VCaP (cell line): ENCODE results near the gene SCOC.
A peak's percentile ranks its signal among the peaks of the same experiment; 100 is the strongest.

ENCODE experiments used
- H3K27ac ChIP-seq: fragments of 450-650 bp; 2 replicates; pipeline ENCODE4 v1.5.1; 2017
- TF ChIP-seq, protein P1 (sequence below): fragments of 450-650 bp; conservative IDR thresholded peaks from 2 replicates; pipeline ENCODE4 v1.5.1; 2017; ENCODE audit warnings: mild to moderate bottlenecking, moderate library complexity

The SCOC gene

DNA sequence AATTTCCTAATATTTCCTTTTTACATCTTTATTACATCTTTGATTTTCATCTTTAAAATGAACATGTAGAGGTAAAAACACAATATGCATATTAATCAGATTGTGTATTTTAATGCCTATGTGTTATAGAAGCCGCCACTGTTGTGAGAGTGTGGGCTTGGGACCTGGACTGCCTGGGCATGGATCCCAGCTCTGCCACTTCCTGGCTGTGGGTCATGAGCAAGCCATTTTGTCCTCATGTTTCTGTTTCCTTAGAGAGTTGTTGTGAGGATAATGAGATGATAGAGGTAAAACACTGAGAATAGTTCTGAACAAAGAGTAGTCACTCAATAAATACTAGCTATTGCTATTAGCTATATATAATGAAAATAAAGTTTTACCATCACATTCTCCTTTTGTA is 38.4 kb upstream of the SCOC start:
- TF ChIP-seq, protein P1, sequence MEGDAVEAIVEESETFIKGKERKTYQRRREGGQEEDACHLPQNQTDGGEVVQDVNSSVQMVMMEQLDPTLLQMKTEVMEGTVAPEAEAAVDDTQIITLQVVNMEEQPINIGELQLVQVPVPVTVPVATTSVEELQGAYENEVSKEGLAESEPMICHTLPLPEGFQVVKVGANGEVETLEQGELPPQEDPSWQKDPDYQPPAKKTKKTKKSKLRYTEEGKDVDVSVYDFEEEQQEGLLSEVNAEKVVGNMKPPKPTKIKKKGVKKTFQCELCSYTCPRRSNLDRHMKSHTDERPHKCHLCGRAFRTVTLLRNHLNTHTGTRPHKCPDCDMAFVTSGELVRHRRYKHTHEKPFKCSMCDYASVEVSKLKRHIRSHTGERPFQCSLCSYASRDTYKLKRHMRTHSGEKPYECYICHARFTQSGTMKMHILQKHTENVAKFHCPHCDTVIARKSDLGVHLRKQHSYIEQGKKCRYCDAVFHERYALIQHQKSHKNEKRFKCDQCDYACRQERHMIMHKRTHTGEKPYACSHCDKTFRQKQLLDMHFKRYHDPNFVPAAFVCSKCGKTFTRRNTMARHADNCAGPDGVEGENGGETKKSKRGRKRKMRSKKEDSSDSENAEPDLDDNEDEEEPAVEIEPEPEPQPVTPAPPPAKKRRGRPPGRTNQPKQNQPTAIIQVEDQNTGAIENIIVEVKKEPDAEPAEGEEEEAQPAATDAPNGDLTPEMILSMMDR: no peak
- peak overlapping the region; percentile 79; the same call in 1 of the 2 replicates for H3K27ac ChIP-seq

DNA sequence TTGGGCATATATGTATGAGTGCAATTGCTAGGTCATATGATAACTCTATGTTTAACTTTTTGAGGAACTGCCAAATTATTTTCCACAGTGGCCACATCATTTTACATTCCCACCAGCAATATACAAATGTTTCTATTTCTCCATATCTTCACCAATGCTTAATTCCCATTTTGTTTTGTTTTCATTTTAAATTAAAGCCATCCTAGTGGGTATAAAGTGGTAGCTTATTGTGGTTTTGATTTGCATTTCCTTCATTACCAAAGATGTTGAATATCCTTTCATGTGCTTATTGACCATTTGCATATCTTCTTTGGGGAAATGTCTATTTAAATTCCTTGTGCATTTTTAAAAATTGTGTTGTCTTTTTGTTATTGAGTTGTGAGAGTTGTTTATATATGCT is 36.7 kb upstream of the SCOC start:
- H3K27ac ChIP-seq: no peak overlapping the region
- TF ChIP-seq, protein P1: no peak

DNA sequence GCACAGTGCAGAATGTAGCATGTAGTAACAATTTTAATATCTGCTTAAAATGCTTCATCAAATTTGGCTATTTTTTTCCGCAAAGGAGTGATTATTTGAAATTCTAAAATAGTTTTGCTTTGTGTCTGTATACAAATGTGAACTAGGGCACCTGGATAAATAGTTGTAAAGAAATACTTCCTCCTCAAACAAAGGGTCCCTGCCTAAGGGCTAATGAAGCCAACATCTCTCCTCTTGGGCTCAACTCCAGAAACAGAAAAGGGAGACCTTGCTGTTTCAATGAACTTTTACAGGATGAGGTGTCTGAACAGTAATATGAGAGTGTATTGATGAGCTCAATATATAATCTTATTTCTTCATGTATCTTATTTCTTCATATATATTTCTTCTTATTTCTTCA is 30.8 kb upstream of the SCOC start:
- TF ChIP-seq, protein P1: no peak
- H3K27ac ChIP-seq: peak overlapping the region; percentile 81

DNA sequence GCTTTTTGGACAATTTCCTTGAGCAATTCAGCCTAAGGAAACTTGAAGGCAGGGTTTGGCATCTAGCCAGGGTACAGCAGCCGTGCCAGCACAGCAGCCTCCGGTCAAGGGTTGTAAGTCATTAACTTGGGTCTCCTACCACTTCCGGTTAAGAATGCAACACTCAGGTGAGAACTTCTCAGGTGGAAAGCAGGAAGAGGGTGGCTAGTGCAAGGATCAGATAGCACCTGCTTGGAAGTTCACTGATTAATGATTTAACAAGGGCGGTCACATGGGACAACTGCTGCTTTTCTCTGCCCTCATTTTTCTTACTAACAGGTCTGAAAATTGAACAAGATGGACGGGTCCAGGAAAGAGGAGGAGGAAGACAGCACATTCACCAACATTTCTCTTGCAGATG is 30.1 kb upstream of the SCOC start:
- peak overlapping the region; percentile 81 for H3K27ac ChIP-seq
- TF ChIP-seq, protein P1: no peak

DNA sequence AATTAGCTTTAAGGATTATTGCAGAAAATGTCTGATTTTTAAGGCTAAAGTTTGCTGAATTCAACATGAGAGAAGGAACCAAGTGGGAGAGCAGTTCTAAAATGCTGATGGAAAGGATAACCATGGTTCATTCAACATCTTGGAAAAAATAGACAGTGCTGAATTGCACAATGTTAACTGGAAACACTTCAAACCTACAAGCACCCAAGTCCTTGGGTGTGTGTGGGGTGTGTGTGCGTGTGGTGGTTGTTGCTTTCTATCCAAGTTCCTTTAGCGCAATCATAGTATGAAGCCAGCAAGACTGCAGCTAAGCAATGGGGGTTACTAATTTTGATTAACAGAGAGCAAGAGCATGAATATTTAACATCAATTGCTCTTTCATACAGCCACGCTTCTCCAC is 29.3 kb upstream of the SCOC start:
- TF ChIP-seq, protein P1: no peak
- peak overlapping the region; percentile 81 for H3K27ac ChIP-seq

DNA sequence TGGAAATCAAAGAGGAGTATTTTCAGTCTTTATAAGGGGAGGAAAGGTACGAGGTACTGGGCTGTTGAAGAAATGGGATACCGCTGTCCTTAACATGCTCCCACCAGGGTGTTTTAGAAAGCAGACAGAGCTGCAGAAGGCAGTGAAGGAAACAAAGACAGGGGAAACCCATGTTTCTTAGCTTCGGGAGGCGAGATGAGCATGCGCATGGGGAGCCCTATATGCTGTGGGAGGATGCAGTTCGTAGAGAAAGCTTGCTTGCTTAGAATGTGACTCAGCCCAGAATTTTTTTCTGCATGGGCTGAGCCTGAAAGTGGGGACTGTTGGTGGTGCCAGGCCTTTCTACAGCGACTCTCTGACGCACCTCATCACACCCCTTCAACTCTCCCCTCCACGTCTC is 28.8 kb upstream of the SCOC start:
- TF ChIP-seq, protein P1: no peak
- peak overlapping the region; percentile 81 for H3K27ac ChIP-seq

DNA sequence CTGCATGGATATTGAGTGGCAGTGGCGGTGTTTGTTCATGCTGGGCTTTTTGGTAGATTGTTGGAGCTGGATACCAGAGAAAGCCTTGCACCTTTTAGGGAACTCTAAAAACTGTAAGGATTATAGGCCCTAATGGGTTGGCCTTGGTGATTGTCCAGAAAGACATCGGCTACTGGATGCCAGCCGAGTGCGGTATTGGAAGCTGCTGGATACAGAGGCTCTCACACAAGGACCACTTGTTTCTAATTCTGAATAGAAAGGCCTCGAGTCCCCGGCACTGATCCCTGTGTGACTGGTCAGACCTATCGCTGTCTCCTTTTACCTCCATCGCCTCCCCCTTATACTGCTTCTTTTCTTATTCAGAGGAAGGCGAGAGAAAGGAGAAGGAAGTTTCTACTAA is 27.3 kb upstream of the SCOC start:
- TF ChIP-seq, protein P1: no peak
- H3K27ac ChIP-seq: no peak overlapping the region

DNA sequence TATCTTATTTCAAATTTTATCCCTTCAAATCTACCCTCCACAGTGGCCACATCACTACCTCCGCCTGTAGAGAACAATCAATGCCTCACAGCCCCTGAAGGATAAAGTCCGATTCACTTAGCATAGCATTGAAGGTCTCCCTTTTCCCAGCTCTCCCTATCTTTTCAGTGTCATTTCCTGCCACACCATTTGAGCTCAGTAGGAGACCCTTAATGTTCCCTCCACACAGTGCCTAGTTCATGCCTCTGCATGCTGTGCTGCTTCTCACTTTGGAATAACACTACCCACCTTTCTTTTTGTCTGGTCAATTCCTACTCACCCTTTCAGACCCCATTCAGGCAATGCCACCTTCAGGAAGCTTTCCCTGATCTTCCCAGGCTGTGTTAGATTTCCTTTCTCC is 23.6 kb upstream of the SCOC start:
- TF ChIP-seq, protein P1: no peak
- H3K27ac ChIP-seq: no peak overlapping the region; the same call in 1 of the 2 replicates
